ENCODE data around the gene FGD6.

FGD6 gene

GRCh38 chr12:95231190-95231589 is 13.9 kb upstream of the FGD6 start:
- DNase-seq: no peak

GRCh38 chr12:95230313-95230712 is 13.0 kb upstream of the FGD6 start:
- DNase-seq: no peak

GRCh38 chr12:95229636-95230035 is 12.4 kb upstream of the FGD6 start:
- no peak for DNase-seq

GRCh38 chr12:95228617-95229016 is 11.3 kb upstream of the FGD6 start:
- no peak for DNase-seq

GRCh38 chr12:95227818-95228356 is 10.6 kb upstream of the FGD6 start:
- DNase-seq: no peak

GRCh38 chr12:95225645-95226212 is 8.5 kb upstream of the FGD6 start:
- no peak for DNase-seq

- DNase-seq: no peak
Measured at GRCh38 chr12:95224202-95225170, 7.2 kb upstream of the FGD6 start.

- no peak for DNase-seq
Measured at GRCh38 chr12:95220726-95221125, 3.5 kb upstream of the FGD6 start.

GRCh38 chr12:95220190-95220589 is 2.9 kb upstream of the FGD6 start:
- no peak for DNase-seq

GRCh38 chr12:95218150-95219133 is 1.2 kb upstream of the FGD6 start:
- peak; percentile 36 for DNase-seq

- no peak for DNase-seq
Measured at GRCh38 chr12:95216711-95217376, 423 bp downstream of the FGD6 start.

GRCh38 chr12:95215949-95216348 is 1.3 kb downstream of the FGD6 start:
- DNase-seq: no peak

- DNase-seq: no peak
Measured at GRCh38 chr12:95214466-95214865, 2.8 kb downstream of the FGD6 start.

- no peak for DNase-seq
Measured at GRCh38 chr12:95213928-95214327, 3.3 kb downstream of the FGD6 start.

- DNase-seq: no peak
Measured at GRCh38 chr12:95213119-95213518, 4.1 kb downstream of the FGD6 start.

- DNase-seq: no peak
Measured at GRCh38 chr12:95212586-95212985, 4.7 kb downstream of the FGD6 start.

GRCh38 chr12:95208678-95209077 is 8.6 kb downstream of the FGD6 start:
- no peak for DNase-seq

- DNase-seq: no peak
Measured at GRCh38 chr12:95207407-95207806, 9.9 kb downstream of the FGD6 start.

GRCh38 chr12:95206916-95207315 is 10.4 kb downstream of the FGD6 start:
- no peak for DNase-seq

GRCh38 chr12:95205685-95206084 is 11.6 kb downstream of the FGD6 start:
- no peak for DNase-seq

- DNase-seq: no peak
Measured at GRCh38 chr12:95205016-95205624, 12.1 kb downstream of the FGD6 start.
